ENCODE data around the gene CNPPD1.

The CNPPD1 gene

GRCh38 chr2:219160186-219161017 is 16.3 kb downstream of the CNPPD1 start, which contains the start of gene NHEJ1:
Gene NHEJ1 (minus strand): TSS chr2:219160815. CDS start chr2:219158362, 2,453 bp downstream.
- H3K27ac ChIP-seq: peak within 1 kb of the TSS; percentile 85
- peak; percentile 96 for TF ChIP-seq CTCF (IDR thresholded peaks at IDR 0.05)
- TF ChIP-seq ZFX (IDR thresholded peaks at IDR 0.05; ENCODE audit: borderline replicate concordance): no peak

GRCh38 chr2:219159771-219160185 is 16.9 kb downstream of the CNPPD1 start:
- H3K27ac ChIP-seq: peak overlapping the region; percentile 85
- TF ChIP-seq ZFX (IDR thresholded peaks at IDR 0.05; ENCODE audit: borderline replicate concordance): no peak
- TF ChIP-seq CTCF (IDR thresholded peaks at IDR 0.05): no peak

GRCh38 chr2:219158586-219158985 is 18.1 kb downstream of the CNPPD1 start:
- TF ChIP-seq ZFX (IDR thresholded peaks at IDR 0.05; ENCODE audit: borderline replicate concordance) (no peak), CTCF (IDR thresholded peaks at IDR 0.05) (no peak)
- no peak overlapping the region for H3K27ac ChIP-seq

GRCh38 chr2:219158025-219158424 is 18.7 kb downstream of the CNPPD1 start:
- no peak for TF ChIP-seq ZFX (IDR thresholded peaks at IDR 0.05; ENCODE audit: borderline replicate concordance)
- H3K27ac ChIP-seq: no peak overlapping the region

GRCh38 chr2:219157396-219157795 is 19.3 kb downstream of the CNPPD1 start:
- no peak overlapping the region for H3K27ac ChIP-seq
- TF ChIP-seq CTCF (IDR thresholded peaks at IDR 0.05): no peak
- TF ChIP-seq ZFX (IDR thresholded peaks at IDR 0.05; ENCODE audit: borderline replicate concordance): no peak

GRCh38 chr2:219155054-219155644 is 21.6 kb downstream of the CNPPD1 start:
- peak; percentile 41 for TF ChIP-seq CTCF (IDR thresholded peaks at IDR 0.05)
- TF ChIP-seq ZFX (IDR thresholded peaks at IDR 0.05; ENCODE audit: borderline replicate concordance): no peak
- H3K27ac ChIP-seq: no peak overlapping the region

GRCh38 chr2:219149667-219150066 is 27.1 kb downstream of the CNPPD1 start:
- H3K27ac ChIP-seq: no peak overlapping the region
- TF ChIP-seq ZFX (IDR thresholded peaks at IDR 0.05; ENCODE audit: borderline replicate concordance) (no peak), CTCF (IDR thresholded peaks at IDR 0.05) (no peak)
